HG02571 (cell line): ENCODE data around the gene ILF2.

Source experiments
- ATAC-seq: cut with Tn5 transposase; IDR thresholded peaks from one replicate; pipeline ENCODE4 v1.9.1; 2021; ENCODE audit warnings: mild to moderate bottlenecking, moderate library complexity; ENCODE audit not compliant: unreplicated experiment

The ILF2 gene

DNA sequence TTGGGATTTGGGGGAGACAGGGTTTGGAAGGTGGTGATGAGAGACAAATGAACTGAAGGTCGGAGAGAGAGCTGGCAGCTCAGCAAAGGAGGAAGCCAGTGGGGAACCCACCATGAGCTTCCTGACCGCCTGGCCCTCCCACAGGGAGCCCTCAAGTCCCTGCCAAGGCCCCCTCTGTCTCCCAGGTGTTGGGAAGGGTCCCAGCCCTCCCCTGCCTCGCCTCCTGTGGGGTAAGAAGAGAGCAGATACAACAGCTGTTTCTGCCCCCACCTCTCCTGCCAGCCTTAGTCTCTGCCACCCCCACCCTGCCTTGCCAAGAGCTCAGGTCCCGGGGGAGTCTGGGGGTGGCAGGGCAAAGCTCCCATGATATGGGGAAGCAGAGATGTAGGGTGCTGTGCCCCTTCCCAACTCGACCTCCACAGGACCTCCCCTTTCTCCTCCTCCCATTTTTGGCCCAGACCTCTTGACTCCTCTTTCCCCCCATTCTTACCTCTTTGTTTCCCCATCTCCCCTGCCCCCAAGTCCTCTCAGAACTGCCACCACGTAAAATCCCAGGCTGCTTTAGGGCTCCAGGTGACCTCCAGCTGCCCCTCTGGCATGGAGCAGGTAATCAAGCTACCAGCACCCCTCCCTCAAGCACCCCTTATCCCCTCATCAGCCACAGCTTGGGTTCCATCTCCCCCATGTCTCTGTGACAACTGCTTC lies 42.0 kb downstream of the ILF2 start:
- no peak for ATAC-seq

GRCh38 chr1:153627715-153628626 lies 42.8 kb downstream of the ILF2 start, which contains the start of gene S100A1:
Gene S100A1, plus strand, starts transcription at chr1:153628434. Its CDS starts 2,088 bp downstream, at chr1:153630522.
- ATAC-seq = no peak

DNA sequence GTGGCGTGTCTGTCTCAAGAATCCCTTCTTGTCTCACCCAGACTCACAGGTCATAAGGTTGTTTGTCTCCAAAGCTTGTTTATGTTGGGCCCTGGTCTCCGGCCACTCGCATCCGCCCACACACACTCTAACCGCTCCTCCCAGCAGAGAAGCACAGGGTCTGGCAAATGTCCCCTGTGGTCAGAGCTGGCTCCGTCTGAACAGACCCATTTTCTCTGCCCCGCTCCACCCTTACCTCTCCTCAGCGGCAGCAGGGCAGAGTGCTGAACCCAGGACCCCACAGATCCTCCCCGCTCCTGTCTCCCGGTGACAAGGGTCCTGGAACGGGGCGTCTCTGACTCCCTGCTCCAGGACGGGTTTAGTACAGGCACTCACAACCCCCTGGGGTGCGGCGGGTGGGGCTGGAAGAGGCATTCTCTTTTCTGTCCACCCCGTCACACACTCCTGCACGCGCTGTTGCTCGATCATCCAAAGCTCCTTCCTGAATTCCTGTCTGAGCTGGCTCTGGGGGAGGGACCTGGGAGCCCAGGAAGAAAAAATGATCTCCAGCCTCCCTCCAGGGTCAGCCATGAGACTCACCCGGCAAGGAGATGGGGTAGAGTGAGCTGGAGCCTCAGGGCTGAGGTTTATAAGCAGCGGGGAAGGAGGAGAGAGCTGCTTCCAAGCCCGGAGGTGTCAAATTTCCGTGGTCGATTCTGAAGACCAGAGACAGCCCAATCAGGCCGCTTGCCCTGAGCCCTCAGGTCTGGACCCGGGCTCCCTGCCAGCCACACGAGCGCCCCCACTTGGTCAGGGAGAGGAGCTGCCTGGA lies 43.7 kb downstream of the ILF2 start, which contains the start of gene S100A13:
Gene S100A13, minus strand, starts transcription at position 602 of the 811 bp plus-strand sequence. CDS start 1,033 bp downstream, outside the sequence.
- ATAC-seq = no peak

GRCh38 chr1:153626477-153626903 lies 44.3 kb downstream of the ILF2 start:
- no peak for ATAC-seq

- no peak for ATAC-seq
Observed at GRCh38 chr1:153624965-153625611, 45.7 kb downstream of the ILF2 start.

- no peak for ATAC-seq
Observed at GRCh38 chr1:153623101-153623500, 47.7 kb downstream of the ILF2 start.

DNA sequence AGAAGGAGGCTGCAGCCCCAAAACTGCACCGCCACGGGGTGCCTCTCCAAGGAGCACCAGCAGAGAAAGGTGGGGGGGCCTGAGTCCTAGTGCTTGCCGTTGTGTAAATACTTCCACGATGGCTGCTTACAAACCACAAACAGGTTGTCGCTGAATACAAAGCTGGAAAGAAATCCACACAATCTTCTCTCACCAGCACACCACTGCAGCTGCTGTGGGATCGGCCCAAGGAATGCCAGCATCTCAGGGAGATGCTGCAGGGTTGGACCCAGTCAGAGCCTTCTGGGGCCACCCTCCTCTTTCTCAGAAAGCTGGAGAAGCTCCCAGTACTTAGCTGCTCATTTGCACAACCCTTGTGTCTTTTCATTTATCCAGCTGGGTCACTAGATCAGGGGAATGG lies 51.6 kb downstream of the ILF2 start:
- no peak for ATAC-seq

DNA sequence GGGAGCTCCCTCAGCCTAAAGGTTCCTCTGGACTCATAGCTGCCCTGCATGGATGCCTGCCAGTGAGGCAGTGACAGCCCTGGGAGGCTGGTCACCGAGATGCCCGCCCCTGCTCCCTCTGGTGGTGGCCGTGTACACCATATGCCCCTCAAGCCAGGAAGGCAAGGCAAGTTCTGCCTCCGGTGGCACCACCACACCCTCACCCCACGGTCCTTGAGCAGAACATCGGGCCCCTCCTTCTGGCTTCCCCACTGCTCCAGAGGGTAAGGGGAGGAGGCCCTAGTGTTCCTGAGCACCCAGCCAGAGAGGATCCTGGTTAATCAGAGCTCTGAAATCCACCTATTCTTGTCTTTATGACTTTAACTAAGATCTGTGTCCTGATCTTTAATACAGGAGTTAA lies 53.1 kb downstream of the ILF2 start:
- no peak for ATAC-seq

- no peak for ATAC-seq
Observed at GRCh38 chr1:153616917-153617311, 53.9 kb downstream of the ILF2 start.

GRCh38 chr1:153616144-153616916 lies 54.5 kb downstream of the ILF2 start, which contains the start of gene S100A14:
Gene S100A14, minus strand, starts transcription at chr1:153616325. Its CDS starts 467 bp downstream, at chr1:153615858.
- ATAC-seq = no peak

DNA sequence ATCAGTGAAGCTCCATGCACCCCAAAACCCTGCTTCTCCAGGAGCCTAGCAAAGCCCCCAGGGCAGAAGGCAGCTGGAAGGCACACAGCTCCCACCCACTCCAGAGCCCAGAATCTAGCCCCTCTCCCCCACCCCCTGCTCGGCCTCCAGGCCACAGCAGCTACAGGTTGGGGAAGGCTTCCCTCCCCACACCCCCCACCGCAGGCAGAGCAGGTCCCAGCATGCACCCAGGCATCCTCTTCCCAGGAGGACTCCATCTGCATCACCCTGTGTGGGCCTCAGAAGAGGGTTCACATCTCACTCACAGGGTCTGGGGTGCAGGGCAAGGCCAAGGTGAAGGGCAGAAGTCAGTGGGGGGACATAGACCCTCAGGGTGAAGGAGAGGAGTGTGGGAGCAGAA lies 55.4 kb downstream of the ILF2 start:
- ATAC-seq = no peak

DNA sequence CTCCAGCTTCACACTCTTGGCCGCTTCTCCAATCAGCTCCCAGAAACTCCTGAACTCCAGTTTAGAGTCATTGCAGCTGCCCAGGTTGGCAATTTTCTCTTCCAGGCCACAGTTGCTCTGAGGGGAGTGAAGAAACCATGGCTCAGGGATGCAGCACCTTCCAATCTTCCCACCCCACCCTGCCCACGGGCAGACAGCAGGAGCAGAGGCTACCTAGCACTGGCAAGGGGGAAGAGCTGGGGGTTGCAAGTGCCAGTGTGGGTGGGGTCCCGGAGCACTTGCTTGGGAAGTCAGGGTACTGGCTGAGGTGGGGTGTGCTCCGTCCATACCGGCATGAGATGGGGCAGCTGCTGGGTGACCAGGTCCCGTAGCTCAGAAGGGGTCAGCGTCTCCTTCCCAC lies 55.9 kb downstream of the ILF2 start:
- ATAC-seq = no peak

DNA sequence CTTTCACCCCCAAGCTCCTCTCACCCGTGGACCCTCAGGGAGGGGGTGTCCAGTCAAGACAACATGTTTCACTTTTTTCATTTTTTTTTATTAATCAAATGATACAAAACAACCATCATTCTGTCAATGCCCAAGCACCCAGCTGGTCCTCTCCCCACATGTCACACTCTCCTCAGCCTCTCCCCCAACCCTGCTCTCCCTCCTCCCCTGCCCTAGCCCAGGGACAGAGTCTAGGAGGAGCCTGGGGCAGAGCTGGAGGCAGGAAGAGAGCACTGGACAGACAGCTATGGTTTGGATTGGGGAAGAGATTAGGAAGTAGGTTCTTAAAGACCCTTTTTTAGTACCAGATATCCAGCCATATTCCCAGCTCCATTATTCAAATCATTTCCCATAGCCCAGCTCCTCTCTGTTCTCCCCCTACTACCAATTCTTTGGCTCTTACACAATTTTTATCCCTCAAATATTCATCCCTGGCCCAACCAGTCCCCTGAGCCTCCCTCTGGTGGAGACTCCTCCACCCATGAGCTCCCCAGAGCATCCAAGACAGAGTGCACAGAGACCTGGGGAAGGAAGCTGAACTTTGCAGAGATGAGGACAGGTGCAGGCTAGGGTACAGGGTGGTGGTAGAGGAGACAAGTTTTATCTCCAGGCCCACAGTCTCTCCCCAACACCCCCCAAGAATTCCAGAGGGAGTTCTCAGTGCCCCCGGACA lies 56.4 kb downstream of the ILF2 start:
- ATAC-seq = no peak

GRCh38 chr1:153613406-153613805 lies 57.4 kb downstream of the ILF2 start:
- ATAC-seq = no peak

GRCh38 chr1:153612755-153613331 lies 58.0 kb downstream of the ILF2 start, which contains the start of gene S100A16:
Gene S100A16, minus strand, starts transcription at chr1:153613137. Its CDS starts 4,986 bp downstream, at chr1:153608151.
- no peak for ATAC-seq

DNA sequence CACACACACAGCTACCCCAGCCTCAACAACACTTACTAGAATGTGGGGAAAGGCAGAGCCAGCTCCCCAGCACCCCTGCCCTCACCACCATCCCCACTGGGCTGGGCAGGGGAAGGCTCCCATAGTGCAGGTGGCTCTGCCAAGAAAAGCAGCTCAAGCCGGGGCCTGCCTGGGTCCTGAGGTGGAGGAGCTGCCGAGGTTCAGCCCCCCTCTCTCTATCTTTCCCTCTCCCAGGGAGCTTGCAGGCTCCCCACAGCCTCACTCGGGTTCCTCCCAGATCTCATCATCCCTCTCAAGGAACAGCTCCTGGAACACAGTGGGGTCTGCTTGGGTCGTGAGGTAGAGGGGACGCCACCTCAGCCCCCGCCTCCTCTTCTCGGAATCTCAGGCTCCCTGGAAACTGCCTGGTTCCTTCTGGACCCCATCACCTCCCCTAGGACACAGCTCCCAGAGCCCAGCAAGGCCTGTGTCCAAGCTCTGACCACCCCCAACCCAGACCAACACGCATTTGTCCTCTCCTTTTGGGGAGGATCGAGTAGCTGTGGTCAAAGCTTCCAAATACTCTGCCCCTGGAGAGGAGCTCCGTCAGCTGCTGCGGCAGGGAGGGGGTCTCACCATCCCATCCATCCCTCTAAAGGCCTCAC lies 58.6 kb downstream of the ILF2 start:
- no peak for ATAC-seq
